K562 (cell line): ENCODE data around the gene CD151. TPM values are rescaled to one million over a fixed set of nuclear protein-coding genes. Genes with fewer than 3 reads are reported as not detected.
A peak's percentile ranks its signal among the peaks of the same experiment; 100 is the strongest.

ENCODE experiments used
- ATAC-seq: fragments of 200-7000 bp; cut with Tn5 transposase; 3 replicates; pipeline ENCODE4 v1.9.1; 2020; ENCODE audit warnings: moderate library complexity
- BruUV-seq: library from RNA; stranded (reverse); fragments of 400-500 nt; replicated peaks from 2 replicates; lab custom pipeline; 2021; lab: Mats Ljungman, UMichigan
- CTCF ChIA-PET: fragments of 300-600 bp; formaldehyde crosslinking; extraction: SDS; loops from one replicate; lab custom pipeline; 2021; ENCODE audit warnings: low intra/inter-chr PET ratio; lab: Yijun Ruan, JAX
- POLR2A ChIA-PET: fragments of 300-600, 350-650 bp; sonication (Branson Sonifier 250); formaldehyde crosslinking; extraction: SDS; loops from one replicate; lab custom pipeline; 2021; ENCODE audit warnings: antibody characterized with exemption, inconsistent platforms; lab: Yijun Ruan, JAX
- DNase-seq, 4 experiments: peaks; one replicate each; pipeline versions ENCODE4 v3.0.0 to v3.0.0-alpha.2; 2011 to 2018; ENCODE audit warnings: low spot score in 3 of 4, mixed read lengths in 3 of 4; ENCODE audit errors: extremely low read depth in 1 of 4
- FAIRE-seq: peaks from 2 replicates; lab custom pipeline; 2011; peaks lifted over from hg19 to GRCh38; lab: Jason Lieb, UNC
- H2AFZ ChIP-seq: 2 replicates; pipeline ENCODE4 v1.6.0; 2011; ENCODE audit warnings: low read depth, low read length, control low read depth, inconsistent platforms
- H3K27ac ChIP-seq: fragments of 200-600 bp; 3 replicates; pipeline ENCODE4 v1.8.0; 2011; ENCODE audit warnings: low read depth, mild to moderate bottlenecking, control low read depth, inconsistent platforms, low read length, moderate library complexity, mixed read lengths; ENCODE audit errors: extremely low read depth
- H3K27me3 ChIP-seq, 2 experiments: fragments of 300-600 bp in 1 of 2; 2 replicates in 1 of 2; 3 replicates in 1 of 2; pipeline versions ENCODE4 v1.6.0 to v1.8.0; 2011; ENCODE audit warnings: inconsistent platforms in 2 of 2, low read length in 2 of 2, mild to moderate bottlenecking in 1 of 2, mixed read lengths in 1 of 2, moderate library complexity in 1 of 2; ENCODE audit not compliant: control insufficient read depth in 2 of 2, insufficient read depth in 2 of 2
- H3K36me3 ChIP-seq: fragments of 300-600 bp; 3 replicates; pipeline ENCODE4 v1.8.0; 2011; ENCODE audit warnings: mild to moderate bottlenecking, low read length, inconsistent platforms; ENCODE audit not compliant: control insufficient read depth, insufficient read depth
- H3K4me1 ChIP-seq, 2 experiments: fragments of 200-600 bp in 1 of 2; replicated peaks in 1 of 2; 2 replicates in 1 of 2; 3 replicates in 1 of 2; pipeline versions ENCODE4 v1.5.1 to v1.8.0; 2011; ENCODE audit warnings: inconsistent platforms in 2 of 2, low read length in 2 of 2, mild to moderate bottlenecking in 1 of 2, mixed read lengths in 1 of 2, moderate library complexity in 1 of 2; ENCODE audit not compliant: control insufficient read depth in 2 of 2, insufficient read depth in 2 of 2
- H3K4me2 ChIP-seq: 2 replicates; pipeline ENCODE4 v1.6.1; 2011; ENCODE audit warnings: low read length, control low read depth, inconsistent platforms, mixed read lengths; ENCODE audit not compliant: insufficient read depth
- H3K4me3 ChIP-seq: fragments of 200-600 bp; sonication (generic), shearing (Covaris generic); 2 replicates; pipeline ENCODE4 v1.5.1; 2016; ENCODE audit warnings: control low read depth, inconsistent platforms
- H3K79me2 ChIP-seq: fragments of 200-600 bp; 3 replicates; pipeline ENCODE4 v1.8.0; 2011; ENCODE audit warnings: low read length, inconsistent platforms; ENCODE audit not compliant: control insufficient read depth, insufficient read depth
- H3K9ac ChIP-seq, 2 experiments: 2 replicates each; pipeline versions ENCODE4 v1.6.0 to v1.6.1; 2011; ENCODE audit warnings: low read depth in 2 of 2, low read length in 2 of 2, control low read depth in 1 of 2, inconsistent platforms in 1 of 2, mild to moderate bottlenecking in 1 of 2, mixed read lengths in 1 of 2; ENCODE audit not compliant: insufficient read depth in 1 of 2
- H3K9me1 ChIP-seq: one replicate; pipeline ENCODE4 v1.6.0; 2011; ENCODE audit warnings: inconsistent platforms, mild to moderate bottlenecking, low read length, moderate library complexity; ENCODE audit not compliant: control insufficient read depth, insufficient read depth
- H3K9me3 ChIP-seq: replicated peaks from 2 replicates; pipeline ENCODE4 v1.5.1; 2011; ENCODE audit warnings: low read depth, low read length, inconsistent platforms; ENCODE audit not compliant: control insufficient read depth, insufficient read depth
- H4K20me1 ChIP-seq: replicated peaks from 2 replicates; pipeline ENCODE4 v1.6.1; 2011; ENCODE audit warnings: low read length, inconsistent platforms, mixed read lengths; ENCODE audit not compliant: control insufficient read depth, insufficient read depth
- ARHGAP35 ChIP-seq: fragments of 450-650 bp; IDR thresholded peaks from 2 replicates; pipeline ENCODE4 v1.6.1; 2018; ENCODE audit not compliant: partially characterized antibody
- CBX5 ChIP-seq: IDR thresholded peaks from 2 replicates; pipeline ENCODE4 v1.6.1; 2014; ENCODE audit warnings: low read depth, borderline replicate concordance
- CREBBP ChIP-seq: IDR thresholded peaks from one replicate; pipeline ENCODE4 v1.6.1; 2012; ENCODE audit warnings: low read depth, mild to moderate bottlenecking, control low read depth, inconsistent platforms, low read length
- KDM5B ChIP-seq: fragments of 200-600 bp; sonication (generic); IDR thresholded peaks from 2 replicates; pipeline ENCODE4 v1.6.1; 2012; ENCODE audit warnings: low read depth, mild to moderate bottlenecking, moderate library complexity, low read length, control low read depth, inconsistent platforms; ENCODE audit not compliant: insufficient replicate concordance
- MCM2 ChIP-seq: fragments of 450-650 bp; IDR thresholded peaks from 2 replicates; pipeline ENCODE4 v1.6.1; 2017; ENCODE audit warnings: low read depth, mild to moderate bottlenecking
- POLR2AphosphoS2 ChIP-seq: IDR thresholded peaks from 2 replicates; pipeline ENCODE4 v1.6.1; 2012; ENCODE audit warnings: low read length, improper control_type of control experiment
- TAF15 ChIP-seq: fragments of 200-400 bp; formaldehyde crosslinking; IDR thresholded peaks from 2 replicates; pipeline ENCODE4 v1.6.1; 2017; ENCODE audit warnings: mild to moderate bottlenecking, low read depth, low read length, moderate library complexity
- THRAP3 ChIP-seq: fragments of 450-650 bp; IDR thresholded peaks from 2 replicates; pipeline ENCODE4 v1.6.1; 2016; ENCODE audit warnings: mild to moderate bottlenecking, inconsistent platforms, borderline replicate concordance
- ZFPM2 ChIP-seq: fragments of 250-450 bp; sonication (Bioruptor Pico); IDR thresholded peaks from 2 replicates; pipeline ENCODE4 v1.5.1; 2022; ENCODE audit warnings: mild to moderate bottlenecking
- ZNF282 ChIP-seq: sonication (generic); formaldehyde crosslinking; IDR thresholded peaks from 2 replicates; pipeline ENCODE4 v1.8.1; 2023; ENCODE audit warnings: missing genetic modification reagents
- ZNF431 ChIP-seq: sonication (generic); formaldehyde crosslinking; IDR thresholded peaks from 2 replicates; pipeline ENCODE4 v1.8.0; 2022; ENCODE audit warnings: mild to moderate bottlenecking, missing genetic modification reagents
- ZNF589 ChIP-seq: fragments of 200-800 bp; sonication (Bioruptor generic); IDR thresholded peaks from 2 replicates; pipeline ENCODE4 v1.6.1; 2016; ENCODE audit warnings: low read depth, missing genetic modification characterization, missing compliant biosample characterization
- WGBS: fragments of 100-300 bp; shearing (Covaris generic); methylation state at CpG from one replicate; pipeline ENCODE4 v1.1.6; 2016; ENCODE audit warnings: low coverage, mixed read lengths; ENCODE audit not compliant: insufficient coverage; ENCODE audit errors: missing lambda C conversion rate; 5-methylcytosine and 5-hydroxymethylcytosine counted together
- in situ Hi-C: fragments of 300-500 bp; cut with MboI; formaldehyde crosslinking; loops from 4 replicates; pipeline ENCODE4 v1.15.0; 2018; ENCODE audit warnings: inconsistent platforms, mixed read lengths
- intact Hi-C: fragments of 100-400 bp; cut with micrococcal nuclease; formaldehyde crosslinking; loops from 2 replicates; pipeline ENCODE4 v1.14.2; 2022
- polyA plus RNA-seq, 8 experiments: library from polyadenylated mRNA; depleted of rRNA in 4 of 8; stranded (reverse) in 5 of 8; unstranded in 3 of 8; fragments of >200 nt; fragmentation: Nextera tagmentation in 2 of 8; fragmentation: Illumina TruSeq in 1 of 8; extraction: Ambion mirVana in 2 of 8; extraction: Trizol in 1 of 8; gene quantifications; 2 replicates each; pipeline versions ENCODE4 v1.2.1 to v1.2.3, GENCODE V29; 2011 to 2014; ENCODE audit warnings: inconsistent platforms in 1 of 8, missing spikeins in 1 of 8
- total RNA-seq, 7 experiments: library from RNA; depleted of rRNA in 6 of 7; stranded (reverse); fragments of >200 nt in 6 of 7; fragmentation: Illumina TruSeq in 2 of 7; extraction: Trizol in 2 of 7; gene quantifications; 2 replicates each; pipeline versions ENCODE4 v1.2.1 to v1.2.3, GENCODE V29; 2011 to 2021; ENCODE audit warnings: low replicate concordance in 1 of 7
- TF ChIP-seq, protein P1 (sequence below): fragments of 250-450 bp; sonication (Bioruptor Pico); IDR thresholded peaks from 2 replicates; pipeline ENCODE4 v1.6.1; 2021; ENCODE audit warnings: mild to moderate bottlenecking

The CD151 gene
- total and polyA plus RNA-seq, 9 of the 15 experiments (the other 6 are each of a cell fraction or from before 2014, with no cell fraction given), result 2.3 to 187 (median 140) TPM

DNA sequence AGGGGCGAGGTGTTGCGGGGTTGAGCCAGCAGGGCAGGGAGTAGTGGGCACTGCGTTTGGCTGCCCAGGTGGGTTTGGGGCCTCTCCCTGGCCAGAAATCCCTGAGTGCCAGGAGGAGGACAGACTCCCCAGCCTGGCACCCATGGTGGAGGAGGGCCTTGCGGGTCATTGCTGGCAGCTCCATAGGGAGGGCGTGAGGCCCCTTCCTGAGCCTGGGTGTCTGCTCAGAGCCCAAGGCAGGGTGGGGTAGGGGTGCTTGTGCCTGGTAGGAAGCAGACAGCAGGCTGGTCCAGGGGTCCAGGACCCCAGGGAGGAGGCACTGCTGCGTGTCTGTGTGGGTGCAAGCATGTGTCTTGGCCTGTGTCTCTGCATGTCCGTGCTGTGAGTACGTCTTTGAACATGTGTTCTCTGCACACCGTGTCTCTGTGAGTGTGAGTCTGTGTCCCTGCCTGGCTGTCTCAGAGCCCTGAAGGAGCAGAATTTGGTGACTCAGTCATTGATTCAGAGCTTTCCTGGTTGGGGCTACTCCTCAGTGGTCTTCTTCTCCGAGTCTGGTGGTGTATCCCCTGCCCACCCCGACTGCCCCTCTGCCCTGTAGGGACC, 13.8 kb downstream of the CD151 start:
- Histone ChIP-seq H3K4me1 (peaks cover 18 to 80% of the 10 kb centered on the region in 2 experiments), H3K4me3 (no peak overlapping the region), H3K4me2 (no peak overlapping the region), H4K20me1 (no peaks in the 10 kb centered on the region; the same call in 1 of the 2 replicates), H2AFZ (no peak overlapping the region), H3K36me3 (no peaks in the 10 kb centered on the region), H3K9me3 (no peaks in the 10 kb centered on the region), H3K27ac (no peak overlapping the region), H3K27me3 (no peaks in the 10 kb centered on the region), H3K79me2 (peaks cover 21% of the 10 kb centered on the region), H3K9me1 (no peaks in the 10 kb centered on the region), H3K9ac (0 out of 4 replicates have a peak overlapping the region, but pooled peaks of 1 of the 2 experiments have one; percentile 69)
- 44% methylated on average over 11 of the region's 11 CpGs for WGBS
- in situ Hi-C loops, result no loop called here
- FAIRE-seq (peak; percentile 11), DNase-seq (no peak), ATAC-seq (no peak)
- TF ChIP-seq POLR2AphosphoS2 (no peak), ZNF282 (peak; percentile 48; the same call in 1 of the 2 replicates), ARHGAP35 (no peak)
- ChIA-PET CTCF (no interaction called here), POLR2A (interaction anchor here (0.6 to 1.3 kb wide), 3 partner anchors 22 to 53 kb away, joined by 3 read pairs; no protein-coding TSS in a partner anchor)
- intact Hi-C loops, result loop anchor here (5.0 to 10.0 kb wide), 2 partner anchors 68 to 206 kb away; partner anchors contain the start of gene CHID1
- no TSS peak for BruUV-seq

DNA sequence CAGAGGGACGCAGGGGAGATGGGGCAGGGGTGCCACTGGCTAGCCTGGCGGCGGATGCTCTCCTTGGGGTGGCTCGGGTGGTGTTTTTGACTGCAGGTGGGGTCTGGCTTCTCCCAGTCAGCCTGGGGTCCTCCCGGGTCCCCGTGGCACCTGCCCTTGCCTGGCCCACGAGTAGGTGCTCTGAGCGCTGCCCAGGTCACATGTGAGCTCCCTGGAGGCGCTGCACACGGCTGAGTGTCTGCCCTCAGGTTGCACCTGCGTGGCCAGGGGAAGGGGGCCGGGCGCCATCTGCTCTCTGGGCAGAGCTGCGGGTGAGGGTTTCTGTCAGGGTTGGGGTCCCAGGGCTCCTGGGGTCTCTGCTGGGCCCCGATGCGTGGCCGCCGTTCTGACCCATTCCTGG, 15.1 kb downstream of the CD151 start:
- no peak overlapping the region for H3K4me3 ChIP-seq
- H3K27ac ChIP-seq, result no peak overlapping the region
- 55% methylated on average over 17 of the region's 18 CpGs for WGBS
- H3K9me1 ChIP-seq, result no peaks in the 10 kb centered on the region
- ATAC-seq (no peak), DNase-seq (no peak), FAIRE-seq (no peak)
- peaks cover 18 to 85% of the 10 kb centered on the region in 2 experiments for H3K4me1 ChIP-seq
- ChIA-PET POLR2A (interaction anchor here (0.5 to 0.7 kb wide), 3 partner anchors 14 to 687 kb away, joined by 3 to 4 read pairs (median 3); no protein-coding TSS in a partner anchor), CTCF (interaction anchor here (1.1 kb wide), 1 partner anchor 203 kb away, joined by 4 read pairs; no protein-coding TSS in a partner anchor)
- peak overlapping the region in 1 of 2 experiments; percentile 35; a peak in 2 of 4 replicates for H3K9ac ChIP-seq
- peaks cover 10% of the 10 kb centered on the region for H3K79me2 ChIP-seq
- in situ Hi-C loops, result no loop called here
- no peaks in the 10 kb centered on the region for H3K27me3 ChIP-seq
- H3K4me2 ChIP-seq, result no peak overlapping the region
- H2AFZ ChIP-seq, result no peak overlapping the region
- H4K20me1 ChIP-seq, result no peaks in the 10 kb centered on the region; the same call in 1 of the 2 replicates
- no peaks in the 10 kb centered on the region for H3K36me3 ChIP-seq
- no peaks in the 10 kb centered on the region for H3K9me3 ChIP-seq
- no TSS peak for BruUV-seq
- intact Hi-C loops, result loop anchor here (5.0 to 10.0 kb wide), 2 partner anchors 67 to 204 kb away; partner anchors contain the start of gene CHID1
- TF ChIP-seq THRAP3 (no peak), ZFPM2 (no peak), ZNF431 (CRISPR knock-in tag) (no peak), CREBBP (no peak), CBX5 (no peak), MCM2 (no peak), ZNF589 (CRISPR knock-in tag) (no peak), TAF15 (no peak), KDM5B (no peak)
- TF ChIP-seq, protein P1, sequence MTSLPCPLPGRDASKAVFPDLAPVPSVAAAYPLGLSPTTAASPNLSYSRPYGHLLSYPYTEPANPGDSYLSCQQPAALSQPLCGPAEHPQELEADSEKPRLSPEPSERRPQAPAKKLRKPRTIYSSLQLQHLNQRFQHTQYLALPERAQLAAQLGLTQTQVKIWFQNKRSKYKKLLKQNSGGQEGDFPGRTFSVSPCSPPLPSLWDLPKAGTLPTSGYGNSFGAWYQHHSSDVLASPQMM (CRISPR knock-in tag), result no peak
